HCT116 (cell line): ENCODE measurements around the gene HAND1. TPM values are rescaled to one million over a fixed set of nuclear protein-coding genes. Genes with fewer than 3 reads are reported as not detected.

Source experiments
- ATAC-seq: fragments of 200-7000 bp; cut with Tn5 transposase; 2 replicates; pipeline ENCODE4 v1.9.1; 2020; ENCODE audit warnings: mild to moderate bottlenecking, moderate library complexity
- BruUV-seq: library from RNA; stranded (reverse); fragments of 400-500 nt; replicated peaks from 2 replicates; lab custom pipeline; 2021; lab: Mats Ljungman, UMichigan
- CTCF ChIA-PET: fragments of 300-600 bp; sonication (Branson Sonifier 250); formaldehyde crosslinking; loops from one replicate; lab custom pipeline; 2021; ENCODE audit warnings: antibody characterized with exemption; lab: Charles Lee
- POLR2A ChIA-PET: fragments of 300-600, 350-600 bp; sonication (Branson Sonifier 250); formaldehyde crosslinking; loops from one replicate; lab custom pipeline; 2021; ENCODE audit warnings: antibody characterized with exemption; lab: Charles Lee
- RAD21 ChIA-PET, 2 experiments: fragments of 300-600 bp; sonication (Branson Sonifier 250); formaldehyde crosslinking; loops; one replicate each; lab custom pipeline; 2023; ENCODE audit warnings: low total read pairs in 2 of 2; ENCODE audit not compliant: uncharacterized antibody in 2 of 2, unreplicated experiment in 2 of 2, low non-redundant PET in 1 of 2; lab: Charles Lee
- DNase-seq: peaks from one replicate; pipeline ENCODE4 v3.0.0-alpha.2; 2010; ENCODE audit warnings: low read depth, low spot score
- H2AFZ ChIP-seq: fragments of 200-600 bp; shearing (Covaris generic), sonication (generic); 2 replicates; pipeline ENCODE4 v1.6.1; 2017; ENCODE audit warnings: low read depth, mixed run types, mixed read lengths, antibody characterized with exemption, low read length; ENCODE audit not compliant: poor library complexity, severe bottlenecking
- H3K27ac ChIP-seq: 2 replicates; pipeline ENCODE4 v1.5.1; 2012; ENCODE audit warnings: low read depth, low read length
- H3K27me3 ChIP-seq: fragments of 200-600 bp; sonication (generic); 2 replicates; pipeline ENCODE4 v1.6.1; 2016; ENCODE audit warnings: mixed run types, low read length, mixed read lengths; ENCODE audit not compliant: insufficient read depth
- H3K36me3 ChIP-seq, 2 experiments: fragments of 200-500 bp in 1 of 2; fragments of 200-600 bp in 1 of 2; sonication (Bioruptor generic) in 1 of 2; sonication (generic) in 1 of 2; 2 replicates each; pipeline versions ENCODE4 v1.5.1 to v1.6.1; 2014 to 2016; ENCODE audit warnings: low read length in 2 of 2, inconsistent platforms in 1 of 2, mixed read lengths in 1 of 2, mixed run types in 1 of 2; ENCODE audit not compliant: insufficient read depth in 2 of 2, control insufficient read depth in 1 of 2
- H3K4me1 ChIP-seq, 2 experiments: fragments of 200-600 bp in 1 of 2; sonication (generic) in 1 of 2; 2 replicates each; pipeline versions ENCODE4 v1.5.1 to v1.6.1; 2012 to 2017; ENCODE audit warnings: low read length in 2 of 2, inconsistent platforms in 1 of 2, mild to moderate bottlenecking in 1 of 2, mixed read lengths in 1 of 2, mixed run types in 1 of 2, moderate library complexity in 1 of 2; ENCODE audit not compliant: insufficient read depth in 2 of 2, control insufficient read depth in 1 of 2
- H3K4me2 ChIP-seq: fragments of 200-600 bp; sonication (generic); 2 replicates; pipeline ENCODE4 v1.6.1; 2017; ENCODE audit warnings: mixed run types, low read length, mixed read lengths
- H3K4me3 ChIP-seq, 2 experiments: fragments of 200-600 bp in 1 of 2; sonication (generic) in 1 of 2; replicated peaks in 1 of 2; 2 replicates each; pipeline ENCODE4 v1.5.1; 2011 to 2016; ENCODE audit warnings: low read length in 2 of 2, control low read depth in 1 of 2, low read depth in 1 of 2, mild to moderate bottlenecking in 1 of 2, mixed read lengths in 1 of 2, mixed run types in 1 of 2
- H3K79me2 ChIP-seq: fragments of 200-600 bp; sonication (generic); 2 replicates; pipeline ENCODE4 v1.6.1; 2017; ENCODE audit warnings: mild to moderate bottlenecking, mixed run types, low read length, moderate library complexity, mixed read lengths; ENCODE audit not compliant: insufficient read depth
- H3K9ac ChIP-seq: fragments of 200-600 bp; sonication (generic); 2 replicates; pipeline ENCODE4 v1.6.1; 2016; ENCODE audit warnings: low read length, mixed read lengths
- H3K9me2 ChIP-seq: fragments of 200-600 bp; sonication (generic), shearing (Covaris generic); 2 replicates; pipeline ENCODE4 v1.6.1; 2017; ENCODE audit warnings: mixed run types, mild to moderate bottlenecking, moderate library complexity; ENCODE audit not compliant: insufficient read depth
- H3K9me3 ChIP-seq, 2 experiments: fragments of 200-500 bp in 1 of 2; fragments of 200-600 bp in 1 of 2; sonication (Bioruptor generic) in 1 of 2; sonication (generic) in 1 of 2; 2 replicates each; pipeline ENCODE4 v1.6.1; 2014 to 2017; ENCODE audit warnings: low read length in 2 of 2, mixed read lengths in 2 of 2, inconsistent platforms in 1 of 2, low read depth in 1 of 2, mild to moderate bottlenecking in 1 of 2, mixed run types in 1 of 2, moderate library complexity in 1 of 2; ENCODE audit not compliant: control insufficient read depth in 1 of 2, insufficient read depth in 1 of 2
- H4K20me1 ChIP-seq: fragments of 200-600 bp; sonication (generic), shearing (Covaris generic); 2 replicates; pipeline ENCODE4 v1.6.1; 2017; ENCODE audit warnings: mixed run types, mild to moderate bottlenecking, moderate library complexity; ENCODE audit not compliant: insufficient read depth
- CBX3 ChIP-seq: IDR thresholded peaks from 2 replicates; pipeline ENCODE4 v1.6.1; 2012; ENCODE audit warnings: low read depth
- CEBPB ChIP-seq: IDR thresholded peaks from 2 replicates; pipeline ENCODE4 v1.6.1; 2012; ENCODE audit warnings: low read depth
- EGR1 ChIP-seq: IDR thresholded peaks from 2 replicates; pipeline ENCODE4 v1.6.1; 2012; ENCODE audit warnings: low read depth
- EZH2phosphoT487 ChIP-seq: fragments of 200-600 bp; IDR thresholded peaks from 2 replicates; pipeline ENCODE4 v1.6.1; 2018; ENCODE audit warnings: antibody characterized with exemption, borderline replicate concordance
- JUND ChIP-seq: IDR thresholded peaks from 2 replicates; pipeline ENCODE4 v1.6.1; 2012
- POLR2A ChIP-seq: IDR thresholded peaks from 2 replicates; pipeline ENCODE4 v1.7.0; 2011; ENCODE audit warnings: borderline replicate concordance; ENCODE audit not compliant: insufficient read depth, insufficient read length; ENCODE audit errors: extremely low read depth
- RAD21 ChIP-seq: IDR thresholded peaks from 2 replicates; pipeline ENCODE4 v1.6.1; 2012; ENCODE audit warnings: low read depth, mild to moderate bottlenecking
- SIN3A ChIP-seq: IDR thresholded peaks from 2 replicates; pipeline ENCODE4 v1.6.1; 2012; ENCODE audit warnings: low read depth
- SP1 ChIP-seq: IDR thresholded peaks from 2 replicates; pipeline ENCODE4 v1.6.1; 2012; ENCODE audit warnings: low read depth
- TCF7L2 ChIP-seq: IDR thresholded peaks from 2 replicates; pipeline ENCODE4 v1.7.0; 2011; ENCODE audit warnings: borderline replicate concordance, inconsistent platforms; ENCODE audit not compliant: insufficient read depth, insufficient read length; ENCODE audit errors: extremely low read depth
- YY1 ChIP-seq: IDR thresholded peaks from 2 replicates; pipeline ENCODE4 v1.6.1; 2011; ENCODE audit warnings: low read length, low read depth, moderate library complexity, mild to moderate bottlenecking; ENCODE audit not compliant: insufficient replicate concordance; ENCODE audit errors: extremely low read depth
- ZNF274 ChIP-seq: fragments of 200-500 bp; sonication (Bioruptor generic); IDR thresholded peaks from 2 replicates; pipeline ENCODE4 v1.6.1; 2014; ENCODE audit warnings: mild to moderate bottlenecking, low read depth, low read length, inconsistent platforms
- intact Hi-C: fragments of 100-400 bp; cut with micrococcal nuclease; formaldehyde crosslinking; loops from 2 replicates; pipeline ENCODE4 v1.10.0; 2022
- total RNA-seq: library from RNA; stranded (reverse); gene quantifications from one replicate; pipeline ENCODE4 v1.2.1, GENCODE V29; 2021; ENCODE audit not compliant: unreplicated experiment
- TF ChIP-seq, protein P1 (sequence below): IDR thresholded peaks from 2 replicates; pipeline ENCODE4 v1.6.1; 2012; ENCODE audit warnings: low read depth
- TF ChIP-seq, protein P2 (sequence below), 3 experiments: fragments of 200-600 bp in 1 of 3; sonication (generic) in 1 of 3; IDR thresholded peaks in 2 of 3; conservative IDR thresholded peaks in 1 of 3; 2 replicates each; pipeline ENCODE4 v1.5.1; 2012 to 2017; ENCODE audit warnings: low read depth in 2 of 3, low read length in 2 of 3, antibody characterized with exemption in 1 of 3, borderline replicate concordance in 1 of 3, control low read depth in 1 of 3, mild to moderate bottlenecking in 1 of 3, mixed read lengths in 1 of 3, mixed run types in 1 of 3, moderate library complexity in 1 of 3; ENCODE audit not compliant: insufficient read depth in 1 of 3
- TF ChIP-seq, protein P3 (sequence below): IDR thresholded peaks from 2 replicates; pipeline ENCODE4 v1.6.1; 2011; ENCODE audit warnings: mild to moderate bottlenecking, low read length, moderate library complexity; ENCODE audit not compliant: insufficient replicate concordance; ENCODE audit errors: extremely low read depth
- TF ChIP-seq, protein P4 (sequence below): IDR thresholded peaks from 2 replicates; pipeline ENCODE4 v1.6.1; 2012

The HAND1 gene
- total RNA-seq, 1 experiment from 2014 or later, result not detected

DNA sequence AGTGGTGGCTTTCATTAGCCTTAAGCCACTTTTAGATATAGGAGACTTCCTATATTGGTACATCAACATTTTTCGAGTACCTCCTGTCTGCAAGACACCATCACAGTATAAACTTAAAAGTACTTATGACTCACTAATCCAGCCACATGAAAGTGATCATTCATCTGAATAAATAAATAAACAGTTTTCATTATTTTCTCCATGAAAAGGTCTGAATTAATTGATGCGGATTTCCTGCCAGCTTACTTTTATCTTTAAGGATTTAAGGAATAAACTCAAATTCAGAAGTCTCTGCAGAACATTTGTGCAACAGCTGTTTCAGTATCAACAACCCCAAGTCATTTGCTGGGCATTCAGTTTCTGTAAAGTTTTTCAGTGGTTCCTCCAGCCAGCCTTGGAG, 28.2 kb downstream of the HAND1 start (continued):
- no peak for TF ChIP-seq ZNF274
- TF ChIP-seq CBX3, result no peak
- no peak for TF ChIP-seq TCF7L2
- no peak for TF ChIP-seq EZH2phosphoT487
- no peak for TF ChIP-seq EGR1

DNA sequence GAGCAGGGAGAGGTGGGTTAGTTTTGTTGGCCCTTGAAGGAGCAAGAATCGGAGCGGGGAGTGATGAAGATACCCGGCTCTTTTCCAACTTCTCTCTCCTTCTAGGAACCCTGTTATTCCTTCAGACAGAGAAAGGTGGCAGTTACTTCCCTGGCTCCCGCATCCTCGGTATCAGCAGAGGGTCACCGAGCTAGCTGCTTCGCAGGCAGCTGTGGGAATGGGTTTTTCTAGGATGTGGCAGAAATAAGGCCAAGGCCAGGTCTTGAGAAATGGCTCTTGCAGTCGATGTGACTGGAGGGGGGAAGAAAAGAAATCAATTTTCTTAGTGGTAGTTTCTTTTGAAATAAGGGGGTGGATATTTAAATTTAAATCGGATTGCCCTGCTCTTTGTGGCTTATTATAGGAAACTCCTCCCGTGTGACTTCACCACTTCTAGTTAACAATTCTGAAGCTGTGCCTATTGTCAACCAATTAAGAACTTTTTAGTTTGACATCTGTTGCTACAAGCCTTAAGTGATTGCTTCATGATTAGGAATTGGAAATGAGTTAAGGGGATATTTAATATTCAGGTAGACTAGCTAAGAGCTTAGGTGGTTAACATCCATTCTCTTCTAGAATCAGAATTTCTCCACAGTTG, 30.8 kb downstream of the HAND1 start:
- Histone ChIP-seq H3K9me3 (no peaks in the 10 kb centered on the region), H4K20me1 (no peaks in the 10 kb centered on the region), H3K4me1 (peaks cover 3 to 19% of the 10 kb centered on the region in 2 experiments; a peak in 3 of 4 replicates), H3K4me2 (peak overlapping the region; percentile 97), H3K79me2 (peaks cover 21% of the 10 kb centered on the region), H3K4me3 (peak overlapping the region; percentile 55 to 97), H3K36me3 (peaks cover 0 to 3% of the 10 kb centered on the region in 2 experiments; a peak in 2 of 4 replicates), H3K27me3 (no peaks in the 10 kb centered on the region), H3K27ac (0 out of 2 replicates have a peak overlapping the region, but pooled peaks have one; percentile 7), H2AFZ (no peak overlapping the region), H3K9ac (peak overlapping the region; percentile 66), H3K9me2 (no peaks in the 10 kb centered on the region)
- ChIA-PET POLR2A (no interaction called here), RAD21 (no interaction called here), CTCF (no interaction called here)
- BruUV-seq, result TSS peak; percentile 58
- DNase-seq (no peak), ATAC-seq (no peak)
- TF ChIP-seq CBX3 (no peak), ZNF274 (no peak), POLR2A (no peak), SP1 (no peak), EZH2phosphoT487 (no peak), RAD21 (no peak), TCF7L2 (no peak), SIN3A (no peak), CEBPB (no peak), JUND (no peak), YY1 (no peak)
- TF ChIP-seq, protein P1, sequence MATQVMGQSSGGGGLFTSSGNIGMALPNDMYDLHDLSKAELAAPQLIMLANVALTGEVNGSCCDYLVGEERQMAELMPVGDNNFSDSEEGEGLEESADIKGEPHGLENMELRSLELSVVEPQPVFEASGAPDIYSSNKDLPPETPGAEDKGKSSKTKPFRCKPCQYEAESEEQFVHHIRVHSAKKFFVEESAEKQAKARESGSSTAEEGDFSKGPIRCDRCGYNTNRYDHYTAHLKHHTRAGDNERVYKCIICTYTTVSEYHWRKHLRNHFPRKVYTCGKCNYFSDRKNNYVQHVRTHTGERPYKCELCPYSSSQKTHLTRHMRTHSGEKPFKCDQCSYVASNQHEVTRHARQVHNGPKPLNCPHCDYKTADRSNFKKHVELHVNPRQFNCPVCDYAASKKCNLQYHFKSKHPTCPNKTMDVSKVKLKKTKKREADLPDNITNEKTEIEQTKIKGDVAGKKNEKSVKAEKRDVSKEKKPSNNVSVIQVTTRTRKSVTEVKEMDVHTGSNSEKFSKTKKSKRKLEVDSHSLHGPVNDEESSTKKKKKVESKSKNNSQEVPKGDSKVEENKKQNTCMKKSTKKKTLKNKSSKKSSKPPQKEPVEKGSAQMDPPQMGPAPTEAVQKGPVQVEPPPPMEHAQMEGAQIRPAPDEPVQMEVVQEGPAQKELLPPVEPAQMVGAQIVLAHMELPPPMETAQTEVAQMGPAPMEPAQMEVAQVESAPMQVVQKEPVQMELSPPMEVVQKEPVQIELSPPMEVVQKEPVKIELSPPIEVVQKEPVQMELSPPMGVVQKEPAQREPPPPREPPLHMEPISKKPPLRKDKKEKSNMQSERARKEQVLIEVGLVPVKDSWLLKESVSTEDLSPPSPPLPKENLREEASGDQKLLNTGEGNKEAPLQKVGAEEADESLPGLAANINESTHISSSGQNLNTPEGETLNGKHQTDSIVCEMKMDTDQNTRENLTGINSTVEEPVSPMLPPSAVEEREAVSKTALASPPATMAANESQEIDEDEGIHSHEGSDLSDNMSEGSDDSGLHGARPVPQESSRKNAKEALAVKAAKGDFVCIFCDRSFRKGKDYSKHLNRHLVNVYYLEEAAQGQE, result no peak
- TF ChIP-seq, protein P2, sequence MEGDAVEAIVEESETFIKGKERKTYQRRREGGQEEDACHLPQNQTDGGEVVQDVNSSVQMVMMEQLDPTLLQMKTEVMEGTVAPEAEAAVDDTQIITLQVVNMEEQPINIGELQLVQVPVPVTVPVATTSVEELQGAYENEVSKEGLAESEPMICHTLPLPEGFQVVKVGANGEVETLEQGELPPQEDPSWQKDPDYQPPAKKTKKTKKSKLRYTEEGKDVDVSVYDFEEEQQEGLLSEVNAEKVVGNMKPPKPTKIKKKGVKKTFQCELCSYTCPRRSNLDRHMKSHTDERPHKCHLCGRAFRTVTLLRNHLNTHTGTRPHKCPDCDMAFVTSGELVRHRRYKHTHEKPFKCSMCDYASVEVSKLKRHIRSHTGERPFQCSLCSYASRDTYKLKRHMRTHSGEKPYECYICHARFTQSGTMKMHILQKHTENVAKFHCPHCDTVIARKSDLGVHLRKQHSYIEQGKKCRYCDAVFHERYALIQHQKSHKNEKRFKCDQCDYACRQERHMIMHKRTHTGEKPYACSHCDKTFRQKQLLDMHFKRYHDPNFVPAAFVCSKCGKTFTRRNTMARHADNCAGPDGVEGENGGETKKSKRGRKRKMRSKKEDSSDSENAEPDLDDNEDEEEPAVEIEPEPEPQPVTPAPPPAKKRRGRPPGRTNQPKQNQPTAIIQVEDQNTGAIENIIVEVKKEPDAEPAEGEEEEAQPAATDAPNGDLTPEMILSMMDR (IDR thresholded peaks at IDR 0.05 in 2 of 3, conservative IDR thresholded peaks at IDR 0.05 in 1 of 3; ENCODE audit: borderline replicate concordance in 1 of 3, insufficient read depth in 1 of 3, low read depth in 2 of 3, low read length in 2 of 3), result no peak
- TF ChIP-seq, protein P3, sequence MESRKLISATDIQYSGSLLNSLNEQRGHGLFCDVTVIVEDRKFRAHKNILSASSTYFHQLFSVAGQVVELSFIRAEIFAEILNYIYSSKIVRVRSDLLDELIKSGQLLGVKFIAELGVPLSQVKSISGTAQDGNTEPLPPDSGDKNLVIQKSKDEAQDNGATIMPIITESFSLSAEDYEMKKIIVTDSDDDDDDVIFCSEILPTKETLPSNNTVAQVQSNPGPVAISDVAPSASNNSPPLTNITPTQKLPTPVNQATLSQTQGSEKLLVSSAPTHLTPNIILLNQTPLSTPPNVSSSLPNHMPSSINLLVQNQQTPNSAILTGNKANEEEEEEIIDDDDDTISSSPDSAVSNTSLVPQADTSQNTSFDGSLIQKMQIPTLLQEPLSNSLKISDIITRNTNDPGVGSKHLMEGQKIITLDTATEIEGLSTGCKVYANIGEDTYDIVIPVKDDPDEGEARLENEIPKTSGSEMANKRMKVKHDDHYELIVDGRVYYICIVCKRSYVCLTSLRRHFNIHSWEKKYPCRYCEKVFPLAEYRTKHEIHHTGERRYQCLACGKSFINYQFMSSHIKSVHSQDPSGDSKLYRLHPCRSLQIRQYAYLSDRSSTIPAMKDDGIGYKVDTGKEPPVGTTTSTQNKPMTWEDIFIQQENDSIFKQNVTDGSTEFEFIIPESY, result no peak
- TF ChIP-seq, protein P4, sequence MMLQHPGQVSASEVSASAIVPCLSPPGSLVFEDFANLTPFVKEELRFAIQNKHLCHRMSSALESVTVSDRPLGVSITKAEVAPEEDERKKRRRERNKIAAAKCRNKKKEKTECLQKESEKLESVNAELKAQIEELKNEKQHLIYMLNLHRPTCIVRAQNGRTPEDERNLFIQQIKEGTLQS, result no peak
- intact Hi-C loops, result no loop called here
